ENCODE data around the gene SIPA1L3.

Gene SIPA1L3

DNA sequence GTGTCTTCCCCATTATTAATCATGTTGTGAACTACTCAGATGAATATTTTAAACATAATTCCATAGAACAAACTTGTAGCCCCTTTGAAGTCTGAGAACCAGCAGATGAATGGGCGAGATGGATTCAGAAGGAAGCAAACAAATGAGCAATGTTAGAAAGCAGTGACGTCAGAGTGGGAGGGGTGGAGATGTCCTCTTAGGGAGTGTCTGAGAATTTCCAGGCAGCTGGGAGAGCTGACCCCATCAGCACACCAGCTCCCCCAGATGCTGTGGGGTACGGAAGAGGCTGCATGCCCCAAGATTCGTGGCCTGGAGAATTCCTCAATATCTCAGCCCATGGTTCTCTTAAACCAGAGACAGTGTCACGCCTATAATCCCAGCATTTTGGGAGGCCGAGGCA is 248.4 kb downstream of the SIPA1L3 start:
- Histone ChIP-seq H3K36me3 (ENCODE audit: low read length) (peaks cover 8% of the 10 kb centered on the region; the same call in 1 of the 2 replicates), H3K27me3 (ENCODE audit: low read length) (no peaks in the 10 kb centered on the region), H3F3A (ENCODE audit: insufficient read depth) (no peaks in the 10 kb centered on the region), H2AFZ (ENCODE audit: low read depth, low read length, severe bottlenecking) (no peak overlapping the region), H3K9ac (ENCODE audit: low read length) (no peak overlapping the region), H3K27ac (ENCODE audit: low read depth, low read length) (no peak overlapping the region), H4K20me1 (ENCODE audit: low read depth, low read length) (no peaks in the 10 kb centered on the region), H3K79me2 (ENCODE audit: insufficient read depth, low read length) (no peaks in the 10 kb centered on the region), H3K9me2 (replicated peaks; ENCODE audit: insufficient read depth, low read length) (no peaks in the 10 kb centered on the region), H3K9me3 (ENCODE audit: insufficient read depth, low read length) (no peaks in the 10 kb centered on the region), H3K4me3 (ENCODE audit: insufficient read depth, low read length, poor library complexity, severe bottlenecking) (no peak overlapping the region), H3K4me2 (ENCODE audit: low read depth, low read length, poor library complexity, severe bottlenecking) (no peak overlapping the region)
- TF ChIP-seq, protein P1, sequence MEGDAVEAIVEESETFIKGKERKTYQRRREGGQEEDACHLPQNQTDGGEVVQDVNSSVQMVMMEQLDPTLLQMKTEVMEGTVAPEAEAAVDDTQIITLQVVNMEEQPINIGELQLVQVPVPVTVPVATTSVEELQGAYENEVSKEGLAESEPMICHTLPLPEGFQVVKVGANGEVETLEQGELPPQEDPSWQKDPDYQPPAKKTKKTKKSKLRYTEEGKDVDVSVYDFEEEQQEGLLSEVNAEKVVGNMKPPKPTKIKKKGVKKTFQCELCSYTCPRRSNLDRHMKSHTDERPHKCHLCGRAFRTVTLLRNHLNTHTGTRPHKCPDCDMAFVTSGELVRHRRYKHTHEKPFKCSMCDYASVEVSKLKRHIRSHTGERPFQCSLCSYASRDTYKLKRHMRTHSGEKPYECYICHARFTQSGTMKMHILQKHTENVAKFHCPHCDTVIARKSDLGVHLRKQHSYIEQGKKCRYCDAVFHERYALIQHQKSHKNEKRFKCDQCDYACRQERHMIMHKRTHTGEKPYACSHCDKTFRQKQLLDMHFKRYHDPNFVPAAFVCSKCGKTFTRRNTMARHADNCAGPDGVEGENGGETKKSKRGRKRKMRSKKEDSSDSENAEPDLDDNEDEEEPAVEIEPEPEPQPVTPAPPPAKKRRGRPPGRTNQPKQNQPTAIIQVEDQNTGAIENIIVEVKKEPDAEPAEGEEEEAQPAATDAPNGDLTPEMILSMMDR (IDR thresholded peaks at IDR 0.05; ENCODE audit: insufficient read depth, low read length, poor library complexity, severe bottlenecking) = no peak

DNA sequence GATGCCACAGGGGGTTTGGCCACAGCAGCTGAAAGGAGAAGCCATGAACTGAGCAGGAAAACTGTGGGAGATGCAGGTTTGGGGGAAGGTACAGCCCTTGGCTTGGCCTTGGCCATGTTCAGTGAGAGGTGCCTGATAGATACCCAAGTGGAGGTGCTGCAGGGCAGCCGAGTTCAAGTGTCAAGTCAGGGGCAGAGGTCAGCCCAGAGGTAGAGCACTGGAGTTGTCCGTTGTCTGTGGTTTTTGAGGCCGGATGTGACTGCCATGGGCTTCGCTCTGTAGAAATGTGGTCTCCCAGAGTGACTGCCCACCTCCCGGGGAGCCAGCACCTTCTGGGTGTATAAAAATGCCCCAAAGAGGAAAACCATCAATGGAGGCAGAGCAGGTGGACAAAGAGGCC is 251.7 kb downstream of the SIPA1L3 start:
- no peak for TF ChIP-seq EZH2phosphoT487 (conservative IDR thresholded peaks at IDR 0.05; ENCODE audit: low read length)
- TF ChIP-seq, protein P1 (IDR thresholded peaks at IDR 0.05; ENCODE audit: insufficient read depth, low read length, poor library complexity, severe bottlenecking) = no peak
- no peak overlapping the region for H3K4me3 ChIP-seq (ENCODE audit: insufficient read depth, low read length, poor library complexity, severe bottlenecking)
- no peak overlapping the region for H3K27ac ChIP-seq (ENCODE audit: low read depth, low read length)
- no peaks in the 10 kb centered on the region for H3F3A ChIP-seq (ENCODE audit: insufficient read depth)
- no peaks in the 10 kb centered on the region for H3K9me2 ChIP-seq (replicated peaks; ENCODE audit: insufficient read depth, low read length)
- H3K36me3 ChIP-seq (ENCODE audit: low read length) = peaks cover 24% of the 10 kb centered on the region; the same call in 1 of the 2 replicates
- H4K20me1 ChIP-seq (ENCODE audit: low read depth, low read length) = no peaks in the 10 kb centered on the region
- no peaks in the 10 kb centered on the region for H3K9me3 ChIP-seq (ENCODE audit: insufficient read depth, low read length)
- H3K79me2 ChIP-seq (ENCODE audit: insufficient read depth, low read length) = no peaks in the 10 kb centered on the region
- H3K27me3 ChIP-seq (ENCODE audit: low read length) = no peaks in the 10 kb centered on the region
- H2AFZ ChIP-seq (ENCODE audit: low read depth, low read length, severe bottlenecking) = no peak overlapping the region
- H3K9ac ChIP-seq (ENCODE audit: low read length) = no peak overlapping the region
- no peak overlapping the region for H3K4me2 ChIP-seq (ENCODE audit: low read depth, low read length, poor library complexity, severe bottlenecking)

DNA sequence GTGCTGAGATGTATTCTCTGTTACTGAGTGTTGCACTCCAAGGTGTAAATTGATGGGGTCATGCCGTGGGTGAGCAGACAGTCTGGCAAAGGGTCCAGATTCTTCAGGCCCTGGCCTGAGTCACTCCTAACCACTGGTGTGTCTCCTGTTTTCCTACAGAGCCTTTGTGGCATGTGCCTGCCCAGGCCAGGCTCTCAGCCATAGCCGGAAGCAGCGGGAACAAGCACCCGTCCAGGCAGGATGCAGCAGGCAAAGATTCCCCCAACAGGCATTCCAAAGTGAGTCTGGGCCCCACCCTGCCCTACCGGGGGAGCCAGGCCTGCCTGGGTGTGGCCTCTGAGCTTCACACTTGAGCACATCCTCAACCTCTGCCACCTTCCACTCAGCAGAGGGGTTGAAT is 255.1 kb downstream of the SIPA1L3 start:
- H3F3A ChIP-seq (ENCODE audit: insufficient read depth) = no peaks in the 10 kb centered on the region
- no peak overlapping the region for H3K4me3 ChIP-seq (ENCODE audit: insufficient read depth, low read length, poor library complexity, severe bottlenecking)
- no peak overlapping the region for H3K9ac ChIP-seq (ENCODE audit: low read length)
- no peaks in the 10 kb centered on the region for H3K9me3 ChIP-seq (ENCODE audit: insufficient read depth, low read length)
- H3K79me2 ChIP-seq (ENCODE audit: insufficient read depth, low read length) = no peaks in the 10 kb centered on the region
- no peak overlapping the region for H3K4me2 ChIP-seq (ENCODE audit: low read depth, low read length, poor library complexity, severe bottlenecking)
- TF ChIP-seq EZH2phosphoT487 (conservative IDR thresholded peaks at IDR 0.05; ENCODE audit: low read length) = no peak
- TF ChIP-seq, protein P1 (IDR thresholded peaks at IDR 0.05; ENCODE audit: insufficient read depth, low read length, poor library complexity, severe bottlenecking) = no peak
- peaks cover 20% of the 10 kb centered on the region; the same call in 1 of the 2 replicates for H3K36me3 ChIP-seq (ENCODE audit: low read length)
- H4K20me1 ChIP-seq (ENCODE audit: low read depth, low read length) = no peaks in the 10 kb centered on the region
- no peaks in the 10 kb centered on the region for H3K9me2 ChIP-seq (replicated peaks; ENCODE audit: insufficient read depth, low read length)
- H2AFZ ChIP-seq (ENCODE audit: low read depth, low read length, severe bottlenecking) = no peak overlapping the region
- no peak overlapping the region for H3K27ac ChIP-seq (ENCODE audit: low read depth, low read length)
- H3K27me3 ChIP-seq (ENCODE audit: low read length) = no peaks in the 10 kb centered on the region

Measured in SU-DHL-6 (cell line).